HG03175 (cell line): ENCODE data around the gene FBP2.

Experiments used
- ATAC-seq: cut with Tn5 transposase; IDR thresholded peaks from one replicate; pipeline ENCODE4 v1.9.1; 2021; ENCODE audit warnings: mild to moderate bottlenecking, moderate library complexity; ENCODE audit not compliant: unreplicated experiment

FBP2 gene

GRCh38 chr9:94593459-94594345 is at the start of gene FBP2:
FBP2 (minus strand) TSS chr9:94593824; CDS start chr9:94593726, 98 bp downstream.
- no peak for ATAC-seq

DNA sequence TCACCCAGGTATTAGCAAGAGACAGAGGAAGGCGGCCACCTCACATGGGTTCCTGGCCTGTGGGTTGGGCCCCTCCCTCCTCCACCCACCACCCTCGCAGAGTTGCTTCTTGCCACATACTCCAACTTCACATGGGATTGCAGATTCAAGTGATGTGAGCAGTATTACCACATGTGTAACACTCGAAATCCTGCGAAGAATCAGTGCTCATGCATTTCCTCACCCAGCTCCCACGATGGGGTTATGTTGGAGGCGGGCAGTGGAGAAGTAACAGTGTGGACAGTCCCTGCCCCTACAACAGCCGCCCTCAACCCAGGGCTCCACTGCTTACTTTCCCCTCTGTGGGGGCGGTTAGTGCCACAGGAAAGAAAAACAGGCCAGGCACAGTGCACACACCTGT is 49.6 kb upstream of the FBP2 start:
- no peak for ATAC-seq

- ATAC-seq: no peak
Measured at GRCh38 chr9:94642501-94642900, 48.9 kb upstream of the FBP2 start.

GRCh38 chr9:94639999-94640376 is 46.4 kb upstream of the FBP2 start:
- no peak for ATAC-seq

GRCh38 chr9:94639061-94639998 is 45.7 kb upstream of the FBP2 start, which contains the start of gene FBP1:
FBP1 (minus strand) TSS chr9:94639518; CDS start chr9:94639310, 208 bp downstream.
- peak; percentile 55 for ATAC-seq

DNA sequence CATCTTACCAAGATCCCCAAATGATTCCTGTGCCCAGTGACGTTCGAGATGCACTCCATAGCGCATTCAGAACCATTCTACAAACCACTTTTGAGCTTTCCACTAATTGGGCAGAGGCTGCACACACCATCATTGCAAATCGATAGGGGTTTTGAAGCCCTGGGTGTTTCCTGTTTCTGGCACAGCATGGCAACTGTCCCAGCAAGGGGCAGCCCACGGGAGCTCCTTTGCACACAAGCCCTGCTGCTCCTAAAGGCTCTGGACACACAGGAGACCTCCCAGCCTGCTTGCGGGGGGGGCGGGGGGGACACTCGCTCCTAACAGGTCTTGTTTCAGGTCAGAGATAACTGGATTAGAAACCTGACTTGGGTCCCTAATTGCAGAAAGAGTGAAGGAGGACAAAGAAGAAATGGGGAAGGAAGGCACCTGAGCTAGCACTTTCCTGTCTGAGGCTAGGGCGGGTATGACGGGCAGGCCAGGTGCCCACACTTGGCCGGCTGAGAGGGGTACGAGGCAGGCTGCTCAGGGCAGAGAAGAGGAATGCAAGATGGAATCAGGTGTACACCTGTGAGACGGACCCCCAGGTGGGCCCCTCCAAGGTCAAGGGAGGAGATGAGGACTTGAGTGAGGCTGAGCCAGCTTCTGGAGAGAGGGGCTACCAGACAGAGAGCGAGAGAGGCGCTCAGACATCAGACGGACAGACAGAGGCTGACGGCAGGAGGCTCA is 44.9 kb upstream of the FBP2 start:
- no peak for ATAC-seq

- no peak for ATAC-seq
Measured at GRCh38 chr9:94632737-94633136, 39.1 kb upstream of the FBP2 start.

DNA sequence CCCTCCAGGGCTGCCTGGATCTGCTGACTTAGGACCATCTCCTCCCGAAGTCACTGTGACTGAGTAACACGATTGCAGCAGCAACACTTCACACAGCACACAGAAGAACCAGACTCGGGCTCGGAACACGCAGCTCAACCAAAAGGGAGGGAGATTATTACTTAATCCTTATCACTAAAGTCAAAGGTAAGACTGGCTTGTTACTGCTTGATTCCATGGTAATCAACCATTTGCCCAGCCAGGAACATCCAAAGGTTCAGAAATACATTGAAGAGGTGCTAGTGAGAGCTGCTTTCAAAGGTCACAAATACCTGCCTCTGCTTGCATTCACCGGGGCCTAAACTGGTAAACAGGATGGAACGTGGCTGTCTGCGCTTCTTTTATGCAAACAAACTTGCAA is 38.0 kb upstream of the FBP2 start:
- no peak for ATAC-seq

DNA sequence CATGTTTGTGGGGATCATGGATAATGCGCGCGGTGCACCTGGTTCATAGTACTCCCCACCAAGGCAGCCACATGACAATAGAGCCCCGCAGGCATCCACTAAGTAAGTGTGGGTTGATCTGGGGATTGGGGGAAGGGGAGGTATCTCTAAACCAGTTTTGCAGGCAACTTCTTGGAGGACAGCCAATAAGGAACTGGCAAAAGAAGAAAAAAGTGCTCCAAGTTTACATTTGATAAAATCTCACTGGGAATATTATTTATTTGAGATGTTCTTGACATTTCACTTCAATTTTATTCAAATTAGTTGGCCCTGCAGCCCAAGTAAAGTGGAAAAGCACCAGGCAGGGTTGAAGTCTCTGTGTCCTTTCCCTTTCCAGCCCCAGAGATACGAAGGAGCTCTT is 37.2 kb upstream of the FBP2 start:
- ATAC-seq: no peak

DNA sequence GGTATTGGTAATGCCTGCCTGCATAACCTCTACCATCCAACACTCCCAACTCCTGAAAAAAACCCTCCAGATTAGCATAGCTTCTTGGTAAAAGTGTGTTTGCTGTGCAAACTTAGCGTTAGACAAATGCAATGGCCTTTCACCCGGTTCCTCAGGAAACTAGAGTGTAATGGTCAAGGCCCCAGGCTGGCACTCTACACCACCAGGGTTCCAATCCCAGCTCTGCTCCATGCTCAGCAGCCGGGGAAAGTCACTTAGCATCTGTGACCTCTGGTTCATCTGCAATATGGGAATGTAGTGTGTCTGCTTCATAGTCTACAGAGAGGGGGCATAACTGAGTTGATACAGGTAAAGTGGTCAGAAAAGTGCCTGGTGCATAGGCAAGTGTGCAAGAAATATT is 36.7 kb upstream of the FBP2 start:
- ATAC-seq: no peak

- no peak for ATAC-seq
Measured at GRCh38 chr9:94627287-94627686, 33.7 kb upstream of the FBP2 start.

DNA sequence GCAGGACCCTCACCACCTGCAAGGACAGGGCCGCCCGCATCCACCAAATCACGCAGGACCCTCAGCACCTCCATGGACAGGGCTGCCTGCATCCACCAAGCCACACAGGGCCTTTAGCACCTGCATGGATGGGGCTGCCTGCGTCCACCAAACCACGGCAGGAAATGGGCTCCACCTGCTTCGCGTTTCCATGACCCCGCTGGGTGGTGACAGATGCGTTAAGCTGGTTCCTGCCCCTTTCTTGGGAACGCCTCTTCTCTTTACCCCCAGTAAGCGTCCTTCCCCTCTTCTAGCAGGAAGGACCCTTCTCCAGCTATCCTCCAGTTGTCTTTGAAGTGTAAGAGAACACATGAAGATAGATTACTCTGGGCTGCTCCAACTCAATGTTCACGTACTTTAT is 32.2 kb upstream of the FBP2 start:
- ATAC-seq: no peak

DNA sequence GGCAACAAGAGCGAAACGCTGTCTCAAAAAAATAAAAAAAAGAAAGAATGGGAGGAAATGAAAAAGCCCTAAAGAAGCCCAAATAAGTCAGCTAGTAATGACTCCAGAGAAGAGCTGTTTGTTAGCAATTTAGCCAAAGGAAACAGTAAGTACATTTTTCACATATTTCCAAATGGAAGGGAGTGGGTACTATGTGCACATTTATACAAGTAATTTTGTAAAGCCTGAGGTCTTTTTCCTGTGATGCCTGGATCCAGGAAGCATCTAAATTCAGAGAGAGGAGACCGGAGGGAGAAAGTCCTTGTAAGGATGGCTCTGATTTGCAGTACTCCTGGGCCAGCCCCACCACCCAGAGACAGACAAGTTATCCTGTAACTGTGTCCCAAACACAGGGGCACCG is 31.0 kb upstream of the FBP2 start:
- ATAC-seq: no peak

DNA sequence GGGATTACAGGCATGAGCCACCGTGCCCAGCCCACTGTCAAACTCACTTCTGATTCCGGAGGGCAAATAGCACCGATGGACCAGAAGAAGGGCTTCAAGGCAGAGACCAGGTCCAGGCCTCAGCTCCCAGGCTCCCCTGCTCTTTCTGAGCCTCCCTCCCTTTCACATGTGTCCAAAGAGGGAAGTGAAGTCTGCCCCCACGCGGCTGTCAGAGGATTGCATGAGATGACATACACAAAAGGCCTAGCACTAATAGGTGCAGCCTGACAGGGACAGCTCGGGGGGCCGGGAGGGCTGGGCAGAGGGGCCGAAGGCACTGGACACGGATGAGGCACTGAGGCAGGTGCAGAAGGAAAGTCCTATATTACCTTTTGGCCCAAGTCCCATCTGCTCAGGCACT is 29.6 kb upstream of the FBP2 start:
- ATAC-seq: no peak

DNA sequence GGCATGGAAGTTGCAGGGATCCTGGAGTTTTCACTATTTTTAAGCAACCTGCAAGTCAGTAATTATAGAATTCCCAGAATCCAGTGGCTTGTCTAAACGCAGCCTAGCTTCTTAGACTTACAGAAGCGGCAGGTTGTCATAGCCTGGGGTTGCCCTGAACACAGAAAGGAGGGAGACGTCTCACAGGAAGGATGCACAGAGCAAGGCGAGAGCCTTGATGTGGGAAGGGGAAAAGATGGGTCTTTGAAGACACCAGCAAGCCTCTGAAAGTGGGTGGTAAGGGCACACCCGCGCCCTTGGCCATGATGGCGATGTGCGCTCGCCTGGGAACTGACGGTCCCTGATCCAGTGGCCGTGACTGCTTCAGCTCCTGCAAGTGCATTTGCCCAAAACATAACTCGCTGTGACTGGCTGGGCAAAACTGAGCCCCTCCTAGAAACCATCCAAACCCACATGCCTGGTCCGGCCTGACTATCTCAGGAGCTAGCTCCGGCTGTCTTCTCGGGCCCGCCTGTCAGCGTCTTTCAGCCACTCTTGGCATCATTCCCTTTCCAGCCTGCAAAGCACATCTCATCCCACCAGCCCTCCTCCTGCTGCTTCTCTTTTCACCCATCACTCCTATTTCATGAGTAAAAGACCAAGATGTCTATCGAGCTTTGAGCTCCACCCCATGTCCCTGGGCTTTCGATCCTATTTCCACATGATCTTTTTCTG is 28.6 kb upstream of the FBP2 start:
- no peak for ATAC-seq

DNA sequence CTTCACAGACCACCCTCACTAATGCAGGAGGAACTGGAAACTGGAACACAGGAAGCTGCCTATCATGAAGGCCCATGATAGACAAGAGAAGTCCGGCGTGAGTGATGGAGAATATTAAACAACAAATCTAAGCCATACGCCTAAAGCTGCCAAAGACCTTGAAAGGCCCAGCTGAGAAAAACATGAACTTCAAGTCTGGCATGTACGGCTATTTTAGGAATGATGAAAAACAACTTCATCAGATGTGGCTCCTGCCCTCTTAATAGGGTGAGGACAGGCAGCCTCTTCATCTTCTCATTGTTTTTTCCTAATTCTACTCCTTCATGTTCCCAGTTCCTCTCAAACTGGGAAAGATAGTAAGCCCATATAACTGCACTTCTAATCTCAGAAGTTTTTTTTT is 25.4 kb upstream of the FBP2 start:
- ATAC-seq: no peak

DNA sequence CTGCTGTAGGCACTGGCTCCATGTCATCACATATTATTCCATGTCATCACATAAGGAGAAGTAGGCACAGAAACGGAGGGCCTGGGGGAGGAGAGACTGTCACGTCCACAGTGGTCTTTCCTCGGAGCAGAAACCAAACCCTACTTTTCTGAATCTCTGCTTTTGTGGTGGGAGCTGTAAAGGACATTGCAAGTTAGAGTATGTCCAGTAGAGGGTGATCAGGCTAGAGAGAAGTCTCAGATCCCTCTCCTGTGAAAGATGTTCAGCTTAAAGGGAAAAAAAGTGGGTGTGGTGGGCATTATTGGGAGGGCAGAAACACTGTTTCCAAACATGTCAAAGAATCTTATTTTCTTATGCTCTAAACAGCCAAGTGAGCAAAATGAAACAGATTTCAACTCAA is 19.4 kb upstream of the FBP2 start:
- no peak for ATAC-seq

DNA sequence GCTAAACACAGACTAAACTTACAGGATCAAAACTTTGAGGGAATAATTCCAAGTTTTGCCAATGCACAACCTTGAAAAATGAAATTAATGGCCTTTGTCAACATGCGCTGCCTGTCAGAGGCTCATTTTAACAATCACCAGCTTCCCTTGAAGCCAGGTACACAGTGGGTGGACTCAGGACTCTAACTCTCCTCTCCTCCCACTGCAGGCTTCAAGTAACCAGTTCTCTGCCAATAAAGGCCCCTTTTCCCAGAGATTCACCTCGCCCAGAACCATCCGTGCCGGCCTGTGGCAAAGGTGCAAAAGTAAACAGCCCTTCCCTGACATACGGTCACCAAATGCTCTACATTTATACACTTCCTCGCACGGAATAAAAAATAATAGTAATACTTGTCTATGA is 18.4 kb upstream of the FBP2 start:
- ATAC-seq: no peak

GRCh38 chr9:94611638-94612068 is 18.0 kb upstream of the FBP2 start:
- ATAC-seq: no peak

DNA sequence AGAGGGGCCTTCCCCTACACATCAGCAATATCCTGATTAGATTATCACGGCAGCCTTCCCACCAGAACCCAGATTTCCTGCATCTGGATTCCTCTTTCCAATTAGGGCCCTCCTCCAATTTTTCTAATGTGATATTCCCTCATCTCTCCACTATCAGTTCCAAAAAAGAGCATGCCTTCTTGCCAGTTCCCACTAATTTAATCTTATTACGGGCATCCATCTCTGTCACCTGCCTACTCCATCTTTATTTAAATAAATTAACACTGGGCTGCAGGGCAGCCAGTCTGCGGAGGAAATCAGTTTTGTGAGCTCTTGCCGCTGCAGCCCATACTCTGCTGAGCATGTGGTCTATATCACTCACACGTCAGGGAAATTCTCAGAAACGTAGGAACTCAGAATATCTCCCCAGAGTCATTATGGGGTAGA is 16.6 kb upstream of the FBP2 start:
- ATAC-seq: no peak

GRCh38 chr9:94607423-94607691 is 13.7 kb upstream of the FBP2 start:
- no peak for ATAC-seq
